IPS DF 6.9 (cell line): ENCODE results near the gene SORCS2.

Source experiments
- DNase-seq: peaks from one replicate; pipeline ENCODE4 v3.0.0-alpha.2; 2013; ENCODE audit warnings: low read depth, low spot score
- H3K27ac ChIP-seq: one replicate; pipeline ENCODE4 v1.5.1; 2013; ENCODE audit warnings: low read length, control low read depth
- H3K27me3 ChIP-seq: 2 replicates; pipeline ENCODE4 v1.6.1; 2013; ENCODE audit warnings: mild to moderate bottlenecking, low read length; ENCODE audit not compliant: control insufficient read depth, insufficient read depth
- H3K36me3 ChIP-seq: 2 replicates; pipeline ENCODE4 v1.6.1; 2013; ENCODE audit warnings: low read length; ENCODE audit not compliant: control insufficient read depth, insufficient read depth
- H3K4me1 ChIP-seq: 2 replicates; pipeline ENCODE4 v1.6.1; 2013; ENCODE audit warnings: low read length; ENCODE audit not compliant: control insufficient read depth, insufficient read depth
- H3K4me3 ChIP-seq: 2 replicates; pipeline ENCODE4 v1.5.1; 2013; ENCODE audit warnings: mild to moderate bottlenecking, low read length
- H3K9me3 ChIP-seq: 2 replicates; pipeline ENCODE4 v1.6.1; 2013; ENCODE audit warnings: low read length, inconsistent platforms; ENCODE audit not compliant: control insufficient read depth, insufficient read depth
- WGBS: extraction: QIAGEN DNeasy Blood & Tissue Kit; methylation state at CpG from one replicate; pipeline ENCODE4 v1.1.7; 2013; ENCODE audit warnings: mixed read lengths, missing lambda C conversion rate; ENCODE audit not compliant: insufficient read length, insufficient coverage; 5-methylcytosine and 5-hydroxymethylcytosine counted together

Gene SORCS2

GRCh38 chr4:7676398-7676922, 484.1 kb downstream of the SORCS2 start:
- no peak overlapping the region for H3K27ac ChIP-seq
- no peaks in the 10 kb centered on the region for H3K27me3 ChIP-seq
- no peaks in the 10 kb centered on the region for H3K36me3 ChIP-seq
- H3K9me3 ChIP-seq, result no peaks in the 10 kb centered on the region
- H3K4me1 ChIP-seq, result no peaks in the 10 kb centered on the region
- WGBS, result no CpG with 5 or more reads among the region's 4 CpGs
- DNase-seq, result no peak
- no peak overlapping the region for H3K4me3 ChIP-seq

- Histone ChIP-seq H3K4me3 (no peak overlapping the region), H3K27me3 (no peaks in the 10 kb centered on the region), H3K36me3 (no peaks in the 10 kb centered on the region), H3K9me3 (no peaks in the 10 kb centered on the region), H3K27ac (no peak overlapping the region), H3K4me1 (no peaks in the 10 kb centered on the region)
- no peak for DNase-seq
- WGBS, result no CpG with 5 or more reads among the region's 15 CpGs
Measured at GRCh38 chr4:7677086-7677485, 484.7 kb downstream of the SORCS2 start.

GRCh38 chr4:7677799-7678301, 485.5 kb downstream of the SORCS2 start:
- Histone ChIP-seq H3K9me3 (no peaks in the 10 kb centered on the region), H3K4me3 (no peak overlapping the region), H3K27me3 (no peaks in the 10 kb centered on the region), H3K27ac (no peak overlapping the region), H3K4me1 (no peaks in the 10 kb centered on the region), H3K36me3 (no peaks in the 10 kb centered on the region)
- WGBS, result no CpG with 5 or more reads among the region's 11 CpGs
- no peak for DNase-seq

- no CpG with 5 or more reads among the region's 9 CpGs for WGBS
- Histone ChIP-seq H3K27me3 (no peaks in the 10 kb centered on the region), H3K4me3 (no peak overlapping the region), H3K36me3 (no peaks in the 10 kb centered on the region), H3K9me3 (no peaks in the 10 kb centered on the region), H3K27ac (no peak overlapping the region), H3K4me1 (no peaks in the 10 kb centered on the region)
- no peak for DNase-seq
Measured at GRCh38 chr4:7678318-7678852, 486.0 kb downstream of the SORCS2 start.

GRCh38 chr4:7679406-7680040, 487.2 kb downstream of the SORCS2 start:
- Histone ChIP-seq H3K4me1 (no peaks in the 10 kb centered on the region), H3K9me3 (no peaks in the 10 kb centered on the region), H3K27me3 (no peaks in the 10 kb centered on the region), H3K4me3 (no peak overlapping the region), H3K27ac (no peak overlapping the region), H3K36me3 (no peaks in the 10 kb centered on the region)
- no peak for DNase-seq
- WGBS, result no CpG with 5 or more reads among the region's 11 CpGs

- Histone ChIP-seq H3K27ac (no peak overlapping the region), H3K27me3 (no peaks in the 10 kb centered on the region), H3K4me1 (no peaks in the 10 kb centered on the region), H3K9me3 (no peaks in the 10 kb centered on the region), H3K4me3 (no peak overlapping the region), H3K36me3 (no peaks in the 10 kb centered on the region)
- no CpG with 5 or more reads among the region's 10 CpGs for WGBS
- no peak for DNase-seq
Measured at GRCh38 chr4:7680106-7680505, 487.8 kb downstream of the SORCS2 start.

GRCh38 chr4:7680731-7681130, 488.4 kb downstream of the SORCS2 start:
- WGBS, result no CpG with 5 or more reads among the region's 1 CpG
- no peaks in the 10 kb centered on the region for H3K36me3 ChIP-seq
- H3K4me1 ChIP-seq, result no peaks in the 10 kb centered on the region
- no peak for DNase-seq
- no peaks in the 10 kb centered on the region for H3K27me3 ChIP-seq
- H3K4me3 ChIP-seq, result no peak overlapping the region
- H3K27ac ChIP-seq, result no peak overlapping the region
- no peaks in the 10 kb centered on the region for H3K9me3 ChIP-seq

GRCh38 chr4:7683126-7683703, 490.9 kb downstream of the SORCS2 start:
- Histone ChIP-seq H3K9me3 (no peaks in the 10 kb centered on the region), H3K27me3 (no peaks in the 10 kb centered on the region), H3K4me1 (no peaks in the 10 kb centered on the region), H3K36me3 (no peaks in the 10 kb centered on the region), H3K27ac (no peak overlapping the region), H3K4me3 (no peak overlapping the region)
- no peak for DNase-seq
- WGBS, result no CpG with 5 or more reads among the region's 5 CpGs

GRCh38 chr4:7684294-7684693, 492.0 kb downstream of the SORCS2 start:
- WGBS, result no CpG with 5 or more reads among the region's 3 CpGs

GRCh38 chr4:7686070-7686870, 493.9 kb downstream of the SORCS2 start:
- no peak for DNase-seq

More at GRCh38 chr4:7684294-7684693, 492.0 kb downstream of the SORCS2 start:
- H3K27ac ChIP-seq, result no peak overlapping the region
- H3K27me3 ChIP-seq, result no peaks in the 10 kb centered on the region
- H3K9me3 ChIP-seq, result no peaks in the 10 kb centered on the region
- H3K36me3 ChIP-seq, result no peaks in the 10 kb centered on the region
- no peak for DNase-seq
- H3K4me1 ChIP-seq, result no peaks in the 10 kb centered on the region
- H3K4me3 ChIP-seq, result no peak overlapping the region

More at GRCh38 chr4:7686070-7686870, 493.9 kb downstream of the SORCS2 start:
- no peaks in the 10 kb centered on the region for H3K9me3 ChIP-seq
- no peaks in the 10 kb centered on the region for H3K36me3 ChIP-seq
- H3K27ac ChIP-seq, result no peak overlapping the region
- no peaks in the 10 kb centered on the region for H3K4me1 ChIP-seq
- no CpG with 5 or more reads among the region's 19 CpGs for WGBS
- H3K27me3 ChIP-seq, result no peaks in the 10 kb centered on the region
- H3K4me3 ChIP-seq, result no peak overlapping the region
